ENCODE results near the gene SOX1. TPM values are rescaled to one million over a fixed set of nuclear protein-coding genes. Genes with fewer than 3 reads are reported as not detected.

Gene SOX1
- total and polyA plus RNA-seq, 2 donors (not counting 3 experiments of a cell fraction or from before 2014, with no cell fraction given) = not detected

DNA sequence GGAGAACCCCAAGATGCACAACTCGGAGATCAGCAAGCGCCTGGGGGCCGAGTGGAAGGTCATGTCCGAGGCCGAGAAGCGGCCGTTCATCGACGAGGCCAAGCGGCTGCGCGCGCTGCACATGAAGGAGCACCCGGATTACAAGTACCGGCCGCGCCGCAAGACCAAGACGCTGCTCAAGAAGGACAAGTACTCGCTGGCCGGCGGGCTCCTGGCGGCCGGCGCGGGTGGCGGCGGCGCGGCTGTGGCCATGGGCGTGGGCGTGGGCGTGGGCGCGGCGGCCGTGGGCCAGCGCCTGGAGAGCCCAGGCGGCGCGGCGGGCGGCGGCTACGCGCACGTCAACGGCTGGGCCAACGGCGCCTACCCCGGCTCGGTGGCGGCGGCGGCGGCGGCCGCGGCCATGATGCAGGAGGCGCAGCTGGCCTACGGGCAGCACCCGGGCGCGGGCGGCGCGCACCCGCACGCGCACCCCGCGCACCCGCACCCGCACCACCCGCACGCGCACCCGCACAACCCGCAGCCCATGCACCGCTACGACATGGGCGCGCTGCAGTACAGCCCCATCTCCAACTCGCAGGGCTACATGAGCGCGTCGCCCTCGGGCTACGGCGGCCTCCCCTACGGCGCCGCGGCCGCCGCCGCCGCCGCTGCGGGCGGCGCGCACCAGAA is 1.1 kb downstream of the SOX1 start:
- ChIA-PET POLR2A (no interaction called here), CTCF (no interaction called here)
- dilution Hi-C loops (cut with MboI; ENCODE audit: extremely low pct_ligation_motif_present, low sequenced_read_pairs) (no loop called here), intact Hi-C loops (cut with micrococcal nuclease) (no loop called here)
- BruUV-seq (replicated peaks) = no TSS peak
- Histone ChIP-seq H3K36me3 (ENCODE audit: control insufficient read depth in 2 of 2, extremely low read depth in 1 of 2, insufficient read depth in 2 of 2, low read length in 2 of 2) (no peaks in the 10 kb centered on the region), H3K79me2 (ENCODE audit: control insufficient read depth, insufficient read depth, low read length) (no peaks in the 10 kb centered on the region), H2AFZ (ENCODE audit: low read depth, low read length) (no peak overlapping the region), H3K4me2 (ENCODE audit: insufficient read depth, low read length) (no peak overlapping the region), H3K4me3 (replicated peaks in 1 of 3; ENCODE audit: insufficient read depth in 1 of 3, low read depth in 1 of 3, low read length in 3 of 3) (no peak overlapping the region), H3K9me3 (replicated peaks; ENCODE audit: control insufficient read depth, insufficient read depth, low read length) (no peaks in the 10 kb centered on the region), H3K27me3 (ENCODE audit: control insufficient read depth in 2 of 2, insufficient read depth in 2 of 2, low read length in 2 of 2) (peaks cover 65 to 84% of the 10 kb centered on the region in 2 experiments), H3K9ac (replicated peaks; ENCODE audit: extremely low read depth, insufficient read depth, low read length) (no peak overlapping the region), H3K4me1 (ENCODE audit: control insufficient read depth, extremely low read depth, insufficient read depth, low read length) (no peaks in the 10 kb centered on the region), H3K9me1 (replicated peaks; ENCODE audit: control insufficient read depth, extremely low read depth, insufficient read depth, low read length) (no peaks in the 10 kb centered on the region), H3K27ac (ENCODE audit: insufficient read depth, low read depth, low read length) (no peak overlapping the region), H4K20me1 (replicated peaks; ENCODE audit: control insufficient read depth, extremely low read depth, insufficient read depth, low read length) (peaks cover 3% of the 10 kb centered on the region)
- DNase-seq (ENCODE audit: low read depth, low spot score) = no peak
- no peak for TF ChIP-seq MYC (IDR thresholded peaks at IDR 0.05; ENCODE audit: low read depth, low read length)
- TF ChIP-seq, protein P1, sequence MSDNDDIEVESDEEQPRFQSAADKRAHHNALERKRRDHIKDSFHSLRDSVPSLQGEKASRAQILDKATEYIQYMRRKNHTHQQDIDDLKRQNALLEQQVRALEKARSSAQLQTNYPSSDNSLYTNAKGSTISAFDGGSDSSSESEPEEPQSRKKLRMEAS (IDR thresholded peaks at IDR 0.05; ENCODE audit: insufficient read depth, insufficient read length) = no peak
- TF ChIP-seq, protein P2, sequence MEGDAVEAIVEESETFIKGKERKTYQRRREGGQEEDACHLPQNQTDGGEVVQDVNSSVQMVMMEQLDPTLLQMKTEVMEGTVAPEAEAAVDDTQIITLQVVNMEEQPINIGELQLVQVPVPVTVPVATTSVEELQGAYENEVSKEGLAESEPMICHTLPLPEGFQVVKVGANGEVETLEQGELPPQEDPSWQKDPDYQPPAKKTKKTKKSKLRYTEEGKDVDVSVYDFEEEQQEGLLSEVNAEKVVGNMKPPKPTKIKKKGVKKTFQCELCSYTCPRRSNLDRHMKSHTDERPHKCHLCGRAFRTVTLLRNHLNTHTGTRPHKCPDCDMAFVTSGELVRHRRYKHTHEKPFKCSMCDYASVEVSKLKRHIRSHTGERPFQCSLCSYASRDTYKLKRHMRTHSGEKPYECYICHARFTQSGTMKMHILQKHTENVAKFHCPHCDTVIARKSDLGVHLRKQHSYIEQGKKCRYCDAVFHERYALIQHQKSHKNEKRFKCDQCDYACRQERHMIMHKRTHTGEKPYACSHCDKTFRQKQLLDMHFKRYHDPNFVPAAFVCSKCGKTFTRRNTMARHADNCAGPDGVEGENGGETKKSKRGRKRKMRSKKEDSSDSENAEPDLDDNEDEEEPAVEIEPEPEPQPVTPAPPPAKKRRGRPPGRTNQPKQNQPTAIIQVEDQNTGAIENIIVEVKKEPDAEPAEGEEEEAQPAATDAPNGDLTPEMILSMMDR (IDR thresholded peaks at IDR 0.05; ENCODE audit: extremely low read depth in 1 of 2, insufficient read depth in 1 of 2, low read depth in 1 of 2, low read length in 2 of 2) = no peak
- TF ChIP-seq FOS (IDR thresholded peaks at IDR 0.05; ENCODE audit: borderline replicate concordance, insufficient read depth, low read length) = no peak
- TF ChIP-seq POLR2A (IDR thresholded peaks at IDR 0.05; ENCODE audit: low read depth, low read length) = no peak
- no peak for FAIRE-seq
